Neuronal stem cell (in vitro differentiated cells): Measurements from ENCODE around the gene FHIT.

Source experiments
- DNase-seq: peaks from one replicate; pipeline ENCODE4 v3.0.0-alpha.2; 2013; ENCODE audit warnings: low spot score
- H2AFZ ChIP-seq: one replicate; pipeline ENCODE4 v1.6.1; 2013; ENCODE audit warnings: mild to moderate bottlenecking, low read length, inconsistent platforms
- H2AK5ac ChIP-seq: 2 replicates; pipeline ENCODE4 v1.6.1; 2013; ENCODE audit warnings: low read depth, mild to moderate bottlenecking, inconsistent platforms, low read length, moderate library complexity, mixed read lengths
- H2BK120ac ChIP-seq: 2 replicates; pipeline ENCODE4 v1.6.1; 2013; ENCODE audit warnings: low read depth, mild to moderate bottlenecking, inconsistent platforms, low read length, moderate library complexity, mixed read lengths
- H2BK12ac ChIP-seq: one replicate; pipeline ENCODE4 v1.6.1; 2013; ENCODE audit warnings: low read length, inconsistent platforms
- H2BK15ac ChIP-seq: 2 replicates; pipeline ENCODE4 v1.6.1; 2013; ENCODE audit warnings: mild to moderate bottlenecking, low read length, inconsistent platforms, mixed read lengths
- H2BK5ac ChIP-seq: one replicate; pipeline ENCODE4 v1.6.1; 2013; ENCODE audit warnings: inconsistent platforms, mild to moderate bottlenecking, low read length, moderate library complexity
- H3K14ac ChIP-seq: one replicate; pipeline ENCODE4 v1.6.1; 2013; ENCODE audit warnings: low read length, inconsistent platforms
- H3K18ac ChIP-seq: 2 replicates; pipeline ENCODE4 v1.6.1; 2013; ENCODE audit warnings: low read length, inconsistent platforms
- H3K23ac ChIP-seq: 2 replicates; pipeline ENCODE4 v1.6.1; 2013; ENCODE audit warnings: low read depth, mild to moderate bottlenecking, mixed read lengths, low read length, inconsistent platforms; ENCODE audit not compliant: poor library complexity
- H3K27ac ChIP-seq: replicated peaks from 3 replicates; pipeline ENCODE4 v1.5.1; 2013; ENCODE audit warnings: low read length, inconsistent platforms
- H3K27me3 ChIP-seq, 3 experiments: 2 replicates each; pipeline ENCODE4 v1.6.1; 2013; ENCODE audit warnings: low read length in 3 of 3, mild to moderate bottlenecking in 2 of 3, inconsistent platforms in 1 of 3, low read depth in 1 of 3, mixed read lengths in 1 of 3, moderate library complexity in 1 of 3; ENCODE audit not compliant: control insufficient read depth in 3 of 3, insufficient read depth in 3 of 3
- H3K36me3 ChIP-seq, 2 donors: replicated peaks in 1 of 2; 2 replicates each; pipeline ENCODE4 v1.6.1; 2013; ENCODE audit warnings: low read length in 2 of 2; ENCODE audit not compliant: control insufficient read depth in 2 of 2, insufficient read depth in 2 of 2
- H3K4ac ChIP-seq: 2 replicates; pipeline ENCODE4 v1.6.1; 2013; ENCODE audit warnings: inconsistent platforms, mild to moderate bottlenecking, low read length, moderate library complexity
- H3K4me1 ChIP-seq, 2 donors: 1 replicate in 1 of 2; 2 replicates in 1 of 2; pipeline ENCODE4 v1.6.1; 2013; ENCODE audit warnings: low read length in 2 of 2, low read depth in 1 of 2; ENCODE audit not compliant: control insufficient read depth in 2 of 2, insufficient read depth in 1 of 2
- H3K4me2 ChIP-seq: one replicate; pipeline ENCODE4 v1.6.1; 2013; ENCODE audit warnings: mild to moderate bottlenecking, low read length, inconsistent platforms; ENCODE audit not compliant: insufficient read depth, poor library complexity, severe bottlenecking
- H3K4me3 ChIP-seq, 2 donors: 2 replicates each; pipeline ENCODE4 v1.5.1; 2013; ENCODE audit warnings: low read length in 2 of 2, mild to moderate bottlenecking in 2 of 2, inconsistent platforms in 1 of 2, moderate library complexity in 1 of 2
- H3K79me1 ChIP-seq: one replicate; pipeline ENCODE4 v1.6.1; 2013; ENCODE audit warnings: low read depth, mild to moderate bottlenecking, inconsistent platforms, low read length, moderate library complexity
- H3K9ac ChIP-seq: one replicate; pipeline ENCODE4 v1.6.1; 2013; ENCODE audit warnings: mild to moderate bottlenecking, low read depth, low read length, inconsistent platforms; ENCODE audit not compliant: poor library complexity
- H3K9me3 ChIP-seq, 2 donors: replicated peaks in 1 of 2; 2 replicates each; pipeline versions ENCODE3 to v1.6.1; 2013; ENCODE audit warnings: low read length in 2 of 2, mild to moderate bottlenecking in 2 of 2, inconsistent platforms in 1 of 2, low read depth in 1 of 2, mixed read lengths in 1 of 2, moderate library complexity in 1 of 2; ENCODE audit not compliant: control insufficient read depth in 2 of 2, insufficient read depth in 1 of 2
- H4K8ac ChIP-seq: one replicate; pipeline ENCODE4 v1.6.1; 2013; ENCODE audit warnings: low read depth, mild to moderate bottlenecking, inconsistent platforms, low read length, moderate library complexity
- H4K91ac ChIP-seq: one replicate; pipeline ENCODE4 v1.6.1; 2013; ENCODE audit warnings: low read length, low read depth, mild to moderate bottlenecking, inconsistent platforms; ENCODE audit not compliant: poor library complexity
- WGBS, 2 donors: extraction: QIAGEN DNeasy Blood & Tissue Kit; methylation state at CpG; one replicate each; pipeline ENCODE4 v1.1.7; 2013; ENCODE audit warnings: missing lambda C conversion rate in 2 of 2, mixed read lengths in 1 of 2; ENCODE audit not compliant: insufficient read length in 2 of 2, insufficient replicate concordance in 1 of 2; ENCODE audit errors: extremely low coverage in 2 of 2; 5-methylcytosine and 5-hydroxymethylcytosine counted together

FHIT gene

DNA sequence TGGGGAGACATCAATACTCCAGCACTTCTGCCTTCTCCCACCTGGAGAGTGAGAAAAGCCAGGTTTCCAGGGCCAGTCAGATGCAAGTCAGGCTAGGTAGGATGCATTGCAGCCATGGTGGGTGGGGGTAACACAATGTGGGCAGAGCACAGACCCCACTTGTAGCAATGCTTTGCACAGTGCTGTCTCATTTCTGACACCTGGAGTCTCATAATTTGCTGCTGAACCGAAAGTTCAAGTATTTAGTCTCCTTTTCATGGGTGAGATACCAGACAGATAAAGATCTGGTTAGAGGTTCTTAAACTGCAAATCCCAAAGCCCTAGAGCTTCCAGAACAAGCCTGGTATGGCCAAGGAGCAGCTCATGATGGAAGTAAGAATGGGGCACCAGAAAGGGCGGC, 1321.1 kb downstream of the FHIT start:
- Histone ChIP-seq H3K36me3 (no peaks in the 10 kb centered on the region), H2BK12ac (no peak overlapping the region), H3K27me3 (no peaks in the 10 kb centered on the region), H2BK120ac (no peak overlapping the region), H3K18ac (no peak overlapping the region), H3K79me1 (no peaks in the 10 kb centered on the region), H2BK5ac (no peak overlapping the region), H2AFZ (no peak overlapping the region), H4K91ac (no peak overlapping the region), H3K4me1 (no peaks in the 10 kb centered on the region), H3K9ac (no peak overlapping the region), H3K23ac (no peak overlapping the region), H2BK15ac (no peak overlapping the region), H3K4me3 (no peak overlapping the region), H2AK5ac (no peak overlapping the region), H3K9me3 (no peaks in the 10 kb centered on the region), H3K27ac (no peak overlapping the region), H3K14ac (no peak overlapping the region), H3K4me2 (no peak overlapping the region), H3K4ac (no peak overlapping the region), H4K8ac (no peak overlapping the region)
- no peak for DNase-seq
- WGBS, 2 donors: no CpG with 5 or more reads among the region's 2 CpGs

DNA sequence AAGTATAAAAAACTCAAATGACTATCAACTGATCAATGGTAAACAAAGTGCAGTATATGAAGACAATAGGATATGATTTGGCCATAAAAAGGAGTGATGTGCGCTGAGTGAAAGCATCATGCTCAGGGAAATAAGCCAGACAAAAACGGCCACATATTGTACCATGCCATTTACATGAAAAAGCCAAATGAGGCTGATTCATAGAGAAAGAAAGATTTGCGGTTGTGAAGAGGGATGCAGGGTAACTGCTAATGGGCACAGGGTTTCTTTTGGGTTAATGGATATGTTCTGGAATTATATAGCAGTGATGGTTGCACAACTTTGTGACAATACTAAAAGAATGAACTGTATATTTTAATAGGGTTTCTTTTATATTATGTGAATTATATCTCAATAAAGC, 1324.2 kb downstream of the FHIT start:
- Histone ChIP-seq H2BK120ac (no peak overlapping the region), H3K4me3 (no peak overlapping the region), H4K91ac (no peak overlapping the region), H3K36me3 (no peaks in the 10 kb centered on the region), H3K4me2 (no peak overlapping the region), H2AK5ac (no peak overlapping the region), H3K9ac (no peak overlapping the region), H2BK5ac (no peak overlapping the region), H3K23ac (no peak overlapping the region), H2BK12ac (no peak overlapping the region), H3K9me3 (no peaks in the 10 kb centered on the region), H4K8ac (no peak overlapping the region), H2AFZ (no peak overlapping the region), H3K4ac (no peak overlapping the region), H3K79me1 (no peaks in the 10 kb centered on the region), H2BK15ac (no peak overlapping the region), H3K27me3 (no peaks in the 10 kb centered on the region), H3K4me1 (no peaks in the 10 kb centered on the region), H3K27ac (no peak overlapping the region), H3K14ac (no peak overlapping the region), H3K18ac (no peak overlapping the region)
- WGBS, 2 donors: no CpG with 5 or more reads among the region's 3 CpGs
- no peak for DNase-seq

DNA sequence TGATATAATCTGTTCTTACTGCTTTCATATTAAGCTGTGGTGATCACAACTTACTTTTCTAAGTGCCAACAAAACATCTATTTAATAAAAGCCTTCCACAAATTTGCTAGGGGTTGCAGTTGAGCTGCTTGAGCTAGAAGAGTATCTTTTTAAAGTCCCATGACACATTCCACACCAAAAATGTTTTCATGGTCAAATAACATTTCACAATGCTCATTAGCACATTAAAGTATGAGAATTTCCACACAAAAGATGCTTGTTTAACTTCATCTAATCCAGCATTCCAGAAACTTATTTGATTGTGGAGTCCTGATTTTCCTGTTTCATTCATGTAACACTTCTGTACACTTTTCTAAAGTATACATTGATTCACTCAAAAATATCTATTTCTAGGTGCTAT, 1325.3 kb downstream of the FHIT start:
- no peak overlapping the region for H2BK12ac ChIP-seq
- H3K27me3 ChIP-seq: no peaks in the 10 kb centered on the region
- no peak for DNase-seq
- no peak overlapping the region for H3K9ac ChIP-seq
- no peak overlapping the region for H3K27ac ChIP-seq
- no peaks in the 10 kb centered on the region for H3K9me3 ChIP-seq
- no peak overlapping the region for H4K91ac ChIP-seq
- no peak overlapping the region for H4K8ac ChIP-seq
- no peak overlapping the region for H3K4me2 ChIP-seq
- no peak overlapping the region for H2BK15ac ChIP-seq
- H2BK120ac ChIP-seq: no peak overlapping the region
- no peaks in the 10 kb centered on the region for H3K36me3 ChIP-seq
- H2BK5ac ChIP-seq: no peak overlapping the region
- H3K23ac ChIP-seq: no peak overlapping the region
- H3K4me1 ChIP-seq: no peaks in the 10 kb centered on the region
- no peak overlapping the region for H3K18ac ChIP-seq
- H2AFZ ChIP-seq: no peak overlapping the region
- H3K14ac ChIP-seq: no peak overlapping the region
- H3K79me1 ChIP-seq: no peaks in the 10 kb centered on the region
- no peak overlapping the region for H2AK5ac ChIP-seq
- no peak overlapping the region for H3K4ac ChIP-seq
- H3K4me3 ChIP-seq: no peak overlapping the region

GRCh38 chr3:59922192-59922591, 1329.1 kb downstream of the FHIT start:
- Histone ChIP-seq H3K4me2 (no peak overlapping the region), H3K79me1 (no peaks in the 10 kb centered on the region), H3K27me3 (no peaks in the 10 kb centered on the region), H2BK15ac (no peak overlapping the region), H3K36me3 (no peaks in the 10 kb centered on the region), H2AK5ac (no peak overlapping the region), H4K91ac (no peak overlapping the region), H2BK5ac (no peak overlapping the region), H3K14ac (no peak overlapping the region), H4K8ac (no peak overlapping the region), H3K9ac (no peak overlapping the region), H2AFZ (no peak overlapping the region), H3K18ac (no peak overlapping the region), H3K4me3 (no peak overlapping the region), H3K9me3 (no peaks in the 10 kb centered on the region), H3K4ac (no peak overlapping the region), H3K27ac (no peak overlapping the region), H3K23ac (no peak overlapping the region), H2BK120ac (no peak overlapping the region), H2BK12ac (no peak overlapping the region), H3K4me1 (no peaks in the 10 kb centered on the region)
- no CpG with 5 or more reads among the region's 7 CpGs for WGBS, 2 donors
- no peak for DNase-seq
